ENCODE results near the gene RAB11FIP4.

GRCh38 chr17:31355935-31356334 is 35.5 kb upstream of the RAB11FIP4 start:
- TF ChIP-seq CTCF (IDR thresholded peaks at IDR 0.05 in 4 of 5, conservative IDR thresholded peaks at IDR 0.05 in 1 of 5) (no peak), POLR2A (IDR thresholded peaks at IDR 0.05) (no peak)

Measured in gastrocnemius medialis (tissue), 4 donors.